Stimulated activated CD4-positive, alpha-beta T cell treated with anti-CD3 and anti-CD28 coated beads, Interleukin-12 subunit alpha, Interleukin-12 subunit beta, amount 100 ng/mL, for 4 hours (primary cell): ENCODE data around the gene TECTA.

ENCODE experiments used
- DNase-seq: peaks from one replicate; pipeline ENCODE4 v3.0.0-alpha.2; 2020

TECTA gene, protein sequence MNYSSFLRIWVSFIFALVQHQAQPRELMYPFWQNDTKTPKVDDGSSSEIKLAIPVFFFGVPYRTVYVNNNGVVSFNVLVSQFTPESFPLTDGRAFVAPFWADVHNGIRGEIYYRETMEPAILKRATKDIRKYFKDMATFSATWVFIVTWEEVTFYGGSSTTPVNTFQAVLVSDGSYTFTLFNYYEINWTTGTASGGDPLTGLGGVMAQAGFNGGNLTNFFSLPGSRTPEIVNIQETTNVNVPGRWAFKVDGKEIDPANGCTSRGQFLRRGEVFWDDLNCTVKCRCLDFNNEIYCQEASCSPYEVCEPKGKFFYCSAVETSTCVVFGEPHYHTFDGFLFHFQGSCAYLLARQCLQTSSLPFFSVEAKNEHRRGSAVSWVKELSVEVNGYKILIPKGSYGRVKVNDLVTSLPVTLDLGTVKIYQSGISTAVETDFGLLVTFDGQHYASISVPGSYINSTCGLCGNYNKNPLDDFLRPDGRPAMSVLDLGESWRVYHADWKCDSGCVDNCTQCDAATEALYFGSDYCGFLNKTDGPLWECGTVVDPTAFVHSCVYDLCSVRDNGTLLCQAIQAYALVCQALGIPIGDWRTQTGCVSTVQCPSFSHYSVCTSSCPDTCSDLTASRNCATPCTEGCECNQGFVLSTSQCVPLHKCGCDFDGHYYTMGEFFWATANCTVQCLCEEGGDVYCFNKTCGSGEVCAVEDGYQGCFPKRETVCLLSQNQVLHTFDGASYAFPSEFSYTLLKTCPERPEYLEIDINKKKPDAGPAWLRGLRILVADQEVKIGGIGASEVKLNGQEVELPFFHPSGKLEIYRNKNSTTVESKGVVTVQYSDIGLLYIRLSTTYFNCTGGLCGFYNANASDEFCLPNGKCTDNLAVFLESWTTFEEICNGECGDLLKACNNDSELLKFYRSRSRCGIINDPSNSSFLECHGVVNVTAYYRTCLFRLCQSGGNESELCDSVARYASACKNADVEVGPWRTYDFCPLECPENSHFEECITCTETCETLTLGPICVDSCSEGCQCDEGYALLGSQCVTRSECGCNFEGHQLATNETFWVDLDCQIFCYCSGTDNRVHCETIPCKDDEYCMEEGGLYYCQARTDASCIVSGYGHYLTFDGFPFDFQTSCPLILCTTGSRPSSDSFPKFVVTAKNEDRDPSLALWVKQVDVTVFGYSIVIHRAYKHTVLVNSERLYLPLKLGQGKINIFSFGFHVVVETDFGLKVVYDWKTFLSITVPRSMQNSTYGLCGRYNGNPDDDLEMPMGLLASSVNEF (N-terminal part only)

DNA sequence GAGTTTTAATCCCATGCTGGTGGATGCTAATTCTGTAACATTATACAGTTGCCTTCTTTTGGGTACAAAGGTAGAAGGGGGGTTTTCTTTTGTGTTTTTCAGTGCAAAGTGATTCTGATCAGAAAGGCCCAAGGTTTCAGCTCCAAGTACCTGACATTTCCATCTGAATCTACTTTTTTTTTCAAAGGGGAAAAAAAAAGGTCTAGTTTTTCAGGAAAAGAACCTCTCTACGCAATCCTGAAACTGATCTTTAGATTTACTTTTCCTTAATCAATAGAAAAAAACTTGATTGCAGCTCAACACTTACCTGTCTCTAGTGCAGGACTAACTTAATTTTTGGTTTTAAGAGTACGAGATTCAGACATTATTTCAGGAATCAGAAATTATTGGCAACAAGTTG, at the start of gene TECTA:
TSS of gene TECTA (plus strand) at position 301 of the 400 bp plus-strand sequence. CDS start 1,423 bp downstream, outside the sequence.
- DNase-seq, result no peak

DNA sequence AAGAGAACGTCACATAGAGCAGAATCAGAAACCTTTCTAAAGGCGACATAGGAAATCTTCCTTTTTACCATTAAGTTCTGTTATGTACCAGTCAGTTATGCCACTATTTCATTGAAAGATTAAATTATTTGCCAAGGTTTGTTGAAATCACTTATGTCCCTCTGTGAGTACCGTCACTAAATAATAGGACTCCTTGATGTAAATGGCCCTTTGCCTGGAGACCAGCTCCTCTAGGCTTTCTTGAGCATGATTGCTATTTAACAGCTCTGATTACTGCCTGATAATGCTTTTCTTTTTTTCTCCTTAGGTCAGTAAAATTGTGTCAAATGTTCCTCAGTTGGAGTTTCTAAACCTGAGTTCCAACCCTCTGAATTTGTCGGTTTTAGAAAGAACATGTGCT, 47.8 kb upstream of the TECTA start:
- DNase-seq, result no peak

DNA sequence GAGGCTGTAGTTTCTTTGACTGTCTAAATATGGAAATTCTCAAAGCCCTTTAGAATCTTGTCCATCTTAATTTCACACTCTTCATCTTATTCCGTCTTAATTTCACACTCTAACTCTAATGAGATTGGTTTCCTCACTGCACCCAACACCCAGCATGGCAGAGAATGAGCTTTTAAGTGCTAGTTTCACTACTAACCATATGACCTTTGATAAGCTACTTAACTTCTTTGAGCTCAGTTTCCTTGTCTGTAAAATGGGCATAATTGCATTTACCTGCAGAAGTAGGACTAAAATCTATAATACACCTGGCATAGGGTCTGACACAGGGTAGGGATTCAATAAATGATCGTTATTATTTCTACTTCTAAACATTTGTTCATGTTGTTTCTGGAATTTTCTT, 46.8 kb upstream of the TECTA start:
- no peak for DNase-seq

DNA sequence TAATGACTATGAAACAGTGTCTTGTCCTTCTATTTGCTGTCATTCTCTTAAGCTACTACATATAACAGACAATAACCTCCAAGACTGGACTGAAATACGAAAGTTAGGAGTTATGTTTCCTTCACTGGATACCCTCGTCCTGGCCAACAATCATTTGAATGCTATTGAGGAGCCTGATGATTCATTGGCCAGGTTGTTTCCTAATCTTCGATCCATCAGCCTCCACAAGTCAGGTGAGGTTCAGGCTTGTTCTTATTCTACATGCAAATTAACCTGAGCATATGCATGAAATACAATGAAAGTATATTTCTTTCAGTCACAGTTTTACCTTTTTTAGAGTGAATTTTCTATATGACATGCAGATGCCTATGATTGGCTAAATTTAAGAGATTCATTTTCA, 46.0 kb upstream of the TECTA start:
- DNase-seq, result no peak

DNA sequence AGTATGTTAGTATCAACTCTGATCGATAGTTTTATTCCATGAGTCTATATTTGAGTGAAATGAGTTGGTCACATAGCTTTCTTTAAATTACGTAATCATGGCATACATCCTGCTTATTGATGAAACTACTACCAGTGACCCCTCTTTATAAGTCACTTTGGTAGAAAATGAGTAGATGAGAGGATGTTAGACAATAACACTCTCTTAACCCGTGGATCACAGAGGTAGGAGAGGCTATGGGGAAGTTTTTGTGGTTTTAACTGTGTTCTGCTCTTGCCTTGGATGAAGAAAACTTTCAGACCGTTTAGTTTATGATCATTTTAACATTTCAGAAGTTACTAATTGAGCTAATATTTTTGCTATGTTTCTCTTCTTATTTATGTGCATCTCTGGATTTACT, 43.1 kb upstream of the TECTA start:
- no peak for DNase-seq

DNA sequence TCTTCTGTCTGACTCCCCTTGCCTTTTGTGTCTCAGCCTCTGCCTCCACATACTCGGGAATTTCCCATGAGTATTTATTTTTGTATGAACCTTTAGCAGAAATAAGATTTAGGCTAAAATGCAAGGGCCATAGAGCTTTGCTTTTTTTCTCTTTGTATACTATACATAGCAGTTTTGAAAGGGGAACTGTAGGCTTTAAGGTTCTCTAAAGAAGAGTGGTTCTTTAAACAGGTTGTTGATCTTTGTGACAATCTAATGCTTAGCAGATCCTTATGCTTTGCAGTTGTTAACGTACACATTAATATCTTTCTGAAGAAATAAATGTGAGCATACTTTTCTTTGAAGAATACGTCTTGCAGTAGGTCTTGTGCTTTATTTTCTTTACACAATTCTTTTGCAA, 42.1 kb upstream of the TECTA start:
- DNase-seq, result no peak

DNA sequence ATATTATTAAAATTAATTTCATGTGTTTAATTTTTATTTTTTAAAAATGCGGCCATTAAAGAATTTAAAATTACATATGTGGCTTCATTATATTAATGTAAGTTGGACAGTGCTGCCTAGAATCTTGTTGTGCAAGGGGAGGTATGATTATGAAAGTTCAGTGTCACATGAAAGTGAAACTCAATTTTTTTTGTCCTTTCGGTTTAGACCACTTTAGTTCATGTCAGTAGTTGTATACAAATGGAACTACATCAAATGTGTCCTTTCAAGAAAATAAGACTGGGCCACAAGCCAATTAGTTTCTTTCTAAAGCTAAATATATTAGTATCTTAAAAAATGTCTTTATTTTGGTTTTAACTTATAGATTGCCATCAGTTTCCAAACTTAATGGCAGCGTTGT, 41.4 kb upstream of the TECTA start:
- no peak for DNase-seq

DNA sequence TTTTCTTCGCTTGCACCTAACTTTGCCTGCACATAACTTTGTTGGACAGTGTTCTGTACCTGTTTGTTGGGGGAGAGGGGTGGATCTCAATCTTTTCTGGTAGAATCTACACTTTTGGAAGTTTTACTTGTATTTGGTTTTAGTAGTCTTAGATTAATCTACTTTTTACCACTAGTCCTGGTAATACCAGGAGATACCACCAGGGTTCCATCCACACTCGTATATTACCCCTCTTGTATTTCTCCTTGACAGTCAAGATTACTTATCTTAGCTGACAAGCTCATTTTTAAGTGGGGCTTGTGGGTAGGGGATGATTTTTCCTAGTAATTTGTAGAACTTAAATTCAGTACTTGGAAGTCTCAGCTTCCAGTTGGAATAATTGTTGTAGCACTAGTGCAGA, 37.3 kb upstream of the TECTA start:
- no peak for DNase-seq

DNA sequence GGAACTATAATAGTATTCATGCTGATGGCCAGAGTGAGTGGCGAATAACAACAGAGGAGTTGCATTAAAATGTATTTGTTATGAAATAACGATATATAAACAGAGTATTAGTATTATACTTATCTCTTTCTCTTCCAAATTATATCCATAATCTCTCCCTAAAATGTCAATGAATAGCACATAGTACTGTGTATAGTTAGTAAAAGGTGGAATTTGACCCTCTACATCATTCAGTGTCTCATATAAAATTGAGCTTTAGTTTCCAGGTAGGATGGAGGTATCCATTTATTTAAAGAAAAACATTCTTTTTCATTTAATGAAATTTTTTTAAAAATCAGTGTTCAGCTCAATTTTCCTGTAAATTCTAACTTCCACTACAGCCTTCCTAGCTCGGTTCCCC, 34.4 kb upstream of the TECTA start:
- no peak for DNase-seq

DNA sequence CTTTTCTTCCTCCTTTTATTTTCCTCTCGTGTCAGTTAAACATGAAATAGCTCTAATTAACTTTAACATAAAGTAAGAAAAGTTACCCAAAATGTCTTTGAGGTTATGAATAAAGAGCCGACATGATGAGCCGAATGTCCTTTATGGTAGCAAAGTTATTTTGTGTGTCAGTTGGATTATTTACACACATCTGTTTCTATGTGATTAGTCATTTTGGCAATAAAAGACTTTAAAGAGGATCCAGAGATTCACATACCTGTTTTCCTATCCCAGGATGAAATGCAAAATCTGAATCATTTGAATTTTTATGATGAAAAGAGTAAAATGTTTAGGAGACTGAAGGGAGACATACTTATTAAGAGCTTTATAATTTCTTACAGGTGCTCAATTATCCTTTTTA, 34.0 kb upstream of the TECTA start:
- DNase-seq, result no peak

DNA sequence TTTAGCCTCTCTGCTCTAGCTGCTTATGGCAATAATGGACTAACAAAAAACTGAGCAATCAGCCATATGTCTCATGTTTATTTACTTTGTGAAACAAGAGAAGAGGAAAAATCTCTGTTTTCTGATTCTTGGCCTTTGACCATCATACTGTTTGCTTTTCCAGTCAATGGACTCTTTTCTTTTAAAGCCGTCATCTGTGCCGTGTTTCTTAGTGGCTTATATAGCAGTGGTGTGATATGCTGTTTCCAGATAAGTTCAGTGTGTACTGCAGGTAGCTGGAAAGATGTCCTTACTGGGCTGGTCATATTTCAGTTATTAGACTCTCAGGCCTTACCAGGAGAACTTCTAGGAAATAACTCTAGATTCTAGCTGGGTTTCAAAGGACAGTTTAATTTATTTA, 33.6 kb upstream of the TECTA start:
- DNase-seq, result no peak

DNA sequence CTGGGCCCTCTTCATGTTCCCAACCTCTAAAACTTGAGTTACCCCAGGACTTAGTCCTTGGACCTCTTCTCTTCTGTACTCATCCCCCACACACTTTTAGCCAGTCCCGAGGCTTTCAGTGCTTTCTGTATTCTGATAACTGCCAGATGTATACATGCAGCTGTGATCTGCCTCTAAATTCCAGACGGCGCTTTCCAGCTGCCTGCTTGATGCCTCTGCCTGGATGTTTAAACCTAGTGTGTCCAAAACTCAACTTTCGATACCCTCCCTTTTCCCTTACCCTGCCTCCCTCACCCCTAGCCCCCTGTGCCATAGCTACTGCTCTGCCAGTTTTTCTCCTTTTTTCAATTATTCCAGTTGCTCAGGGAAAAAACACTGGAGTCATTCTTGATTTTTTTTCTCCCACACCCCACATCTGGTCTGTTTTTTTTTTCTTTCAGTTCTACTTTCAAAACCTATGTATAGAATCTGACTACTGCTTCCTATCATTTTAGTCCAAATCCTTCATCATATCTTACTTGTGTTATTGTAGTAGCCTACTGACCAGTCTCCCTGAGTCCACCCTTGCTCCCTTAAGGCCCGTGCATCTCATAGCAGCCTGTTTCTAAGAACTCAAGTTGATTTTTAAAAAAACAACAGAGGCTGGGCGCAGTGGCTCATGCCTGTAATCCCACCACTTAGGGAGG, 32.9 kb upstream of the TECTA start:
- DNase-seq, result no peak

DNA sequence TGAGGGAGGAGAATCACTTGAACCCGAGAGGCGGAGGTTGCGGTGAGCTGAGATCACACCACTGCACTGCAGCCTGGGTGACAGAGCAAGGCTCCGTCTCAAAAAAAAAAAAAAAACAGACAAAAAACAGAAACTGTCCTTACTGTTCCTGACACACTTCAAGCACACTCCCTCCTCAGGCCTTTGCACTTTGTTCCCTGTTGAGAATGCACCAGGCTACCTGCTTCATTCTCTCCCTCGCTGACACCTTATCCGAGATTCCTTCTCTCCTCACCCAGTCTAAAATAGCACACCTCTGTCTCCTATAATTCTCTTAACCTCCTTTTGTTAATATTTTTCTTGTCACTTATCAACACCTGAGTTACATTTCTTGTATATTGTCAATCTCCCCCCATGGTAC, 32.3 kb upstream of the TECTA start:
- no peak for DNase-seq

DNA sequence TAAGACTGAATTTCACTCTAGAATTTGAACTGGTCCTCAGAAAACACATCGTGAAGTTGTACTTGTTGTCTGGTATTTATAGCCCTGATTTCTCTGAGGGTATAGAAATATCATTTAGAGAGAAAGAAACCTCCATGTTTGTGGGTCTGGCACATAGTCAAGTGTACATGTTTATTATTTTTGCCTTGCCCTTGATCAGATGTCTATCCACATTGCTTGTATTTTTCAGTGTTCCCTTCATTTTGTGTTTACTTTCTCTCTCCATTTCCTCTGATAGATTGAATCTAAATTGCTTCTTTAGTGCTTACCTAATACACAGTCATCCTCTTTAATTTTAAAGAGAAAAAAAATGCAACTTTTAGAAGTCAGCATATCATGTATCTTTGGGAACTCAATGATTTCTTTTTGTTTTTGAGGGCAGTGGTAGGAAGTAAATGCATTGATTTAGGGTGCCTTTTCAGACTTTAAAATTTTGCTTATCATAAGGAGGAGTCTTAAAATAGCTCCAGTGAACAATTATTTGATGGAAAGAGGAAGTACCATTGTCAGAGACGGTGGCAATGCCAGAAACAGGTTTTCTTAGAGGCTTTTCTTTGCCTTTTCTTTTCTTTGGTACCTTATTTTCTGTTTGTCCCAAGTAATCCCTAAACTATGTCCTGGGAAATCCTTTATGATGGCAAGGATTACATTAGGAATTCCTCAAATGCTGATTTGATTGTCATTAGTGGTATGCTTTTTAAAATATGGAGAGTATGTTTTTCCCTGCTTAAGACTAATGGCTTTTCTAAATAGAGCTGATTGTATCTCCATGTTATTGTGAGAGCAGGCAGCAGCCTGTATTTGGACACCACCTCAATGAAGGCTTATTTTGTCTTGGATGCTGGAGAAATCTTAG, 29.8 kb upstream of the TECTA start:
- no peak for DNase-seq

DNA sequence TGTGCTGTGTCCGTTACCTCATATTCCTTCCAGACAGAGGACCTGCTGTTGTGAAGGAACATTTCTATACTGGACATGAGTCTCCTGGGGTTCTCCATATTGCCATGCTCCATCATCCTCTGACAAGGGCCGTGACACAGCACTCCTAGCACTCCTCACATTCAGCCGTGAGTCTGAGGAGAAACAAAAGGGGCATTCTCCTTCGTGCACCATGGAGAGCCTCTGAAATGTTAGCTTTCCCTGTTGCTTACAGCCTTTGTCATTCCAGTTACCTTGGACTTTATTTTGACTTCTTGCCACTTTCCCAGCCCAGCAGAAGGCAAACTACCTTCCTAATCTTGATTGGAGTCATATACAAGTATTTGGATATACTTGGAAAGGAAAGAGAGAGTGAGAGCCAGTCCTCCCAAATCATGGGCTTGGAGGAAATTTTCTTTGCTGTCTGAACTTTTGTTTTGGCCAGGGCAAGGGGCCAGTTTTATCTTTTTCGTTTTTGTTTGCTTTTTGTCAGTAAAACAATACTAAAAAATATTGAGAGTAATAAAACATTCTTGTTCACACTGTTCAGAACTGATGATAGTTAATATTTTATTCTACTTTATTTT, 29.1 kb upstream of the TECTA start:
- DNase-seq, result no peak

DNA sequence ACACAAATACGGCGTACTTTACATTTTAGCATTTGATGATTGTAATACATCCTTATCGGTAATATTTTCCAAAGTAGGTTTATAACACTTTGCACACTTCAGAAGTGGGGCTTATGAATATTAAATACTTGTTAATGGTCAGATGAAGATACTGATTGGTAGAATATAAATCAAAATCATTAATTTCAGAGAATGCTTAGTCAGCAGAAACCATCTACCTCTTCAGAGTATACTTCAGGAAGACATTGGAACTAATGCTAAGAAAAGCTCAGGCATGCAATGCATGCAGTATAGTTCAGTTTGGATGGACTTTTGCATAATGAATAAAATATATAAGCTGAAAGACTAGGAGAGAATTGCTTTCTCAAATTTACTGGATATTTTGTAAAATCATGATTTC, 19.7 kb upstream of the TECTA start:
- no peak for DNase-seq

DNA sequence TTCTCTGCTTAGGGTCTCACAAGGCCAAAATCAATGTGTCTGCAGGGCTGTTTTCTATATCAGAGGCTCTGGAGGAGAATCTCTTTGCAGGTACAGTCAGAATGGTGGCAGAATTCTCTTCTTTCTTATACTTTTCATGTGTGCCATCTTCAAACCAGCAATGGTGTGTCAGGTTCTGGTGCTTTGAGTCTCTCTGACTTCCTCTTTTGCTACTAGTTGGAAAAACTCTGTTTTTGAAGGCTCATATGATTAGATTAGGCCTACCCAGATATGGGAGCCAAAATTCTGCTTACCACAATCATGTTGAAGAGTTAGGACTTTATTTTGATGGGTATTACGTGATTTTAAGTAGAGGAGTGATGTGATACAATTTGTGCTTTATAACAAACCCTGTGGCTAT, 18.8 kb upstream of the TECTA start:
- no peak for DNase-seq

DNA sequence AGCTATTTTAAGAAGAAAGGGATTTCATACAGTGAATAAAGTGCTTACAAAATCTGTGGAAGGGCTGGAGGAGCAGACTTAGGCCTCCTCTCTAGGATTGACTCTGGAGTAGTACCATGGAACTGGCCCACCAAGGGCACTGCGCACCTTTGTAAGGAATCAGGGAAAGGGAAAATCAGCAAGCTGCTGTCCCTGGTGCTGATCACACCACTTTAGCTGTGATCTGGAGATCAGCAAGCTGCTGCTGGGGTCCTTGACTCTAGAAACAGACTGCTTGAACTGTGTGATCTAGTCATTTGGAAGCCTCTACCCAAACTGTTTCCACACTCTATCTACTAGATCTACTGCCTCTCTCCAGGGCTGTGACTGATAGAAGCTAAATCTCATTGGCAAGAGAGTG, 18.4 kb upstream of the TECTA start:
- DNase-seq, result no peak

DNA sequence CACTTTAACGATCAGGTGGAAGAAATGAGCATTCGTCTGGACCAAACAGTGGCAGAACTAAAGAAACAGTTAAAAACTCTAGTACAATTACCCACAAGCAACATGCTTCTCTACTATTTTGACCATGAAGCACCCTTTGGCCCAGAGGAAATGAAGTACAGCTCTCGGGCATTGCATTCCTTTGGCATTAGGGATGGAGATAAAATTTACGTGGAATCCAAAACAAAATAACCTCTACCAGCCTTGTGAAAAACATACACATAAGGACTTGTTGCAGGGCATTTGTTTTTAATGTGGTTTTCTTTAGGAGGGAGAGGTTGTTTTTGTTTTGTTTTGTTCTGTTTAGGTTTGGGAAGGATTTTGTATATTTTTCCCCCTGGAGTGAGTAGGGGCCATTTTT, 14.2 kb upstream of the TECTA start:
- no peak for DNase-seq

DNA sequence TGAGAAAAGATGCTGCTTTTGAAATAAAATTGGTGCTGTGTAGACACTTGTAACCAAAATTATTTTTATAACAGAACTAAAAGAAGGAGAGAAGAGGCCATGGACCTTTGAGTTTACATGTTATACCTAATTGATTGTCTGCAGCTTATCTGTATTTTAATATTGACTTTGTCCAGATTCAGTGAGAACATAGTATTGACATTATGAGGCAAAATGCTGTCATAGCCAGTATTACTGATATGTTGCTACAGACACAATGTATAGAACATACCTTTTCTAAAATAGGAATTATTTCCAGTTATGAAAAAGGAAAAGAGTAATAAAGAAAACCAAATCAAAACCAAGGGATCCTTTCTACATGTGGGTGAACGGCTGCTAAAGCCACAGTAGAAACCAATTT, 11.5 kb upstream of the TECTA start:
- DNase-seq, result no peak

DNA sequence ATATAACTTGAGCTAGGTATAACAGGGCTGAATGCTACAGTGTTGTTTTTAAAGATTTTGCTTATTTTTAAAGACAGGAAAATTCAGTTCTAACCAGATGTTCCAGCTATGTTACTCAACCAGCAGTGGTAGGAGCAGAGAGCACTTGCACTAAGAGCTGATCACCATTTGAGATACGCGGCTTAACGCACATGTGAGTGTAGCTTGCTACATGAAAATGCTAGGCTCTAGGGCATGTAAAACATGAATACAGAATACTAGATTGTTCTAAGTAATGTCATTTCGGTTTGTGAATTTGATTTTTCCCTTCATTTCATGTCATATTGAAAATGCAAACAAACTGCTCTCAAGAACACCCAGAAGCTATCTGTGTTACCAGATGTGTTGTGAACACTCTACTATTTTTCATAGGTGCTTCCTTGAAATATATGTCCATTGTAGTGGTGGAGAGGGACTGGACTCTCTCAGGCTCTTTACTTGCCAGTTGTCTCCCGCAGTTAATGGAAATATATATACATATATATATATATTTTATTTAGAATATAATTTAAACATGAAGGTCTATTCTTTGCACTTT, 10.8 kb upstream of the TECTA start:
- DNase-seq, result no peak
